Smooth muscle cell (in vitro differentiated cells): ENCODE results near the gene PPP2R3A. TPM values are rescaled to one million over a fixed set of nuclear protein-coding genes. Genes with fewer than 3 reads are reported as not detected.

Experiments used
- DNase-seq: peaks from one replicate; lab custom pipeline; 2025; ENCODE audit not compliant: unreplicated experiment; lab: John Stamatoyannopoulos, UW
- H2AFZ ChIP-seq: fragments of 200-600 bp; sonication (generic); 2 replicates; pipeline ENCODE4 v1.6.0; 2016; ENCODE audit warnings: antibody characterized with exemption, low read depth, mild to moderate bottlenecking
- H3F3A ChIP-seq: fragments of 200-600 bp; sonication (generic); 2 replicates; pipeline ENCODE4 v1.6.0; 2017; ENCODE audit warnings: antibody characterized with exemption, low read depth
- H3K27ac ChIP-seq: fragments of 200-600 bp; sonication (generic); 2 replicates; pipeline ENCODE4 v1.5.1; 2016; ENCODE audit warnings: low read depth, mild to moderate bottlenecking
- H3K27me3 ChIP-seq: fragments of 200-600 bp; sonication (generic); 2 replicates; pipeline ENCODE4 v1.6.1; 2016; ENCODE audit warnings: low read depth, mild to moderate bottlenecking
- H3K36me3 ChIP-seq: fragments of 200-600 bp; sonication (generic); 2 replicates; pipeline ENCODE4 v1.5.1; 2016; ENCODE audit warnings: low read depth
- H3K4me1 ChIP-seq: fragments of 200-600 bp; sonication (generic); 2 replicates; pipeline ENCODE4 v1.5.1; 2016; ENCODE audit warnings: low read depth
- H3K4me2 ChIP-seq: fragments of 200-600 bp; sonication (generic); 2 replicates; pipeline ENCODE4 v1.6.0; 2016; ENCODE audit warnings: mild to moderate bottlenecking
- H3K4me3 ChIP-seq: fragments of 200-600 bp; sonication (generic); 2 replicates; pipeline ENCODE4 v1.5.1; 2016; ENCODE audit warnings: mild to moderate bottlenecking
- H3K79me2 ChIP-seq: fragments of 200-600 bp; sonication (generic); 2 replicates; pipeline ENCODE4 v1.6.0; 2016; ENCODE audit warnings: low read depth, mild to moderate bottlenecking
- H3K9ac ChIP-seq: fragments of 200-600 bp; sonication (generic); 2 replicates; pipeline ENCODE4 v1.6.0; 2016; ENCODE audit warnings: low read depth
- H3K9me3 ChIP-seq: fragments of 200-600 bp; sonication (generic); replicated peaks from 2 replicates; pipeline ENCODE4 v1.5.1; 2016; ENCODE audit warnings: low read depth
- H4K20me1 ChIP-seq: fragments of 200-600 bp; sonication (generic); 2 replicates; pipeline ENCODE4 v1.6.0; 2016; ENCODE audit warnings: low read depth
- WGBS: methylation state at CpG from one replicate; pipeline ENCODE4 v1.1.7; 2016; ENCODE audit warnings: low lambda C conversion rate; 5-methylcytosine and 5-hydroxymethylcytosine counted together
- polyA plus RNA-seq: library from polyadenylated mRNA; unstranded; fragments of >200 nt; fragmentation: Nextera tagmentation; extraction: Ambion mirVana; gene quantifications from 2 replicates; pipeline ENCODE4 v1.2.1, GENCODE V29; 2016
- total RNA-seq: library from RNA; depleted of rRNA; stranded (reverse); fragments of >200 nt; gene quantifications from 2 replicates; pipeline ENCODE4 v1.2.3, GENCODE V29; 2014
- TF ChIP-seq, protein P1 (sequence below): fragments of 200-600 bp; sonication (generic); IDR thresholded peaks from 2 replicates; pipeline ENCODE4 v1.5.1; 2017; ENCODE audit warnings: borderline replicate concordance, mild to moderate bottlenecking, antibody characterized with exemption; ENCODE audit not compliant: insufficient read depth, poor library complexity, severe bottlenecking

PPP2R3A gene
- total and polyA plus RNA-seq, 2 experiments from 2014 or later: 8.0 to 24.7 TPM

DNA sequence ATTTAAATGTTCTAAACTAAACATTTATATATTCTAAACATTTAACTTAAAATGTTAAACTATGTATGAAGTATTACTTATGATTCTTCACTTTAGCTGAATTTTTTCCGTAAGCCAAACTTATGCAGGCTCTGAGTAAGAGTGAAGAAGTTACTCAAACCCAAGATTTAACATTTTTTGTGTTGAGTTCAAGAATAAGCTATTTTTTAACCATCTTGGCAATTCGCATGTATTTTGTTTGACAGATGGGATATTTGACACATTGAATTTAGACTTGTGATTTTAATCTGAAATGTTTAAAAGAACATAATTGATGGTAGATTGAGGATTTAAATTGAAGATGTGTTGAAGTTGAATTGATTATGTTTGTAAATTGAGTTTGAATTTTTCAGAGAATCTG, 14.6 kb upstream of the PPP2R3A start:
- Histone ChIP-seq H3K4me3 (no peak overlapping the region), H3K4me2 (no peak overlapping the region), H3K9ac (no peak overlapping the region), H3K27ac (no peak overlapping the region), H3K36me3 (no peaks in the 10 kb centered on the region), H3K27me3 (no peaks in the 10 kb centered on the region), H3K79me2 (no peaks in the 10 kb centered on the region), H3K4me1 (no peaks in the 10 kb centered on the region), H3F3A (no peaks in the 10 kb centered on the region), H4K20me1 (no peaks in the 10 kb centered on the region), H2AFZ (no peak overlapping the region), H3K9me3 (no peaks in the 10 kb centered on the region)
- DNase-seq: no peak
- TF ChIP-seq, protein P1, sequence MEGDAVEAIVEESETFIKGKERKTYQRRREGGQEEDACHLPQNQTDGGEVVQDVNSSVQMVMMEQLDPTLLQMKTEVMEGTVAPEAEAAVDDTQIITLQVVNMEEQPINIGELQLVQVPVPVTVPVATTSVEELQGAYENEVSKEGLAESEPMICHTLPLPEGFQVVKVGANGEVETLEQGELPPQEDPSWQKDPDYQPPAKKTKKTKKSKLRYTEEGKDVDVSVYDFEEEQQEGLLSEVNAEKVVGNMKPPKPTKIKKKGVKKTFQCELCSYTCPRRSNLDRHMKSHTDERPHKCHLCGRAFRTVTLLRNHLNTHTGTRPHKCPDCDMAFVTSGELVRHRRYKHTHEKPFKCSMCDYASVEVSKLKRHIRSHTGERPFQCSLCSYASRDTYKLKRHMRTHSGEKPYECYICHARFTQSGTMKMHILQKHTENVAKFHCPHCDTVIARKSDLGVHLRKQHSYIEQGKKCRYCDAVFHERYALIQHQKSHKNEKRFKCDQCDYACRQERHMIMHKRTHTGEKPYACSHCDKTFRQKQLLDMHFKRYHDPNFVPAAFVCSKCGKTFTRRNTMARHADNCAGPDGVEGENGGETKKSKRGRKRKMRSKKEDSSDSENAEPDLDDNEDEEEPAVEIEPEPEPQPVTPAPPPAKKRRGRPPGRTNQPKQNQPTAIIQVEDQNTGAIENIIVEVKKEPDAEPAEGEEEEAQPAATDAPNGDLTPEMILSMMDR: no peak
- 93% methylated on average over 2 of the region's 2 CpGs for WGBS

DNA sequence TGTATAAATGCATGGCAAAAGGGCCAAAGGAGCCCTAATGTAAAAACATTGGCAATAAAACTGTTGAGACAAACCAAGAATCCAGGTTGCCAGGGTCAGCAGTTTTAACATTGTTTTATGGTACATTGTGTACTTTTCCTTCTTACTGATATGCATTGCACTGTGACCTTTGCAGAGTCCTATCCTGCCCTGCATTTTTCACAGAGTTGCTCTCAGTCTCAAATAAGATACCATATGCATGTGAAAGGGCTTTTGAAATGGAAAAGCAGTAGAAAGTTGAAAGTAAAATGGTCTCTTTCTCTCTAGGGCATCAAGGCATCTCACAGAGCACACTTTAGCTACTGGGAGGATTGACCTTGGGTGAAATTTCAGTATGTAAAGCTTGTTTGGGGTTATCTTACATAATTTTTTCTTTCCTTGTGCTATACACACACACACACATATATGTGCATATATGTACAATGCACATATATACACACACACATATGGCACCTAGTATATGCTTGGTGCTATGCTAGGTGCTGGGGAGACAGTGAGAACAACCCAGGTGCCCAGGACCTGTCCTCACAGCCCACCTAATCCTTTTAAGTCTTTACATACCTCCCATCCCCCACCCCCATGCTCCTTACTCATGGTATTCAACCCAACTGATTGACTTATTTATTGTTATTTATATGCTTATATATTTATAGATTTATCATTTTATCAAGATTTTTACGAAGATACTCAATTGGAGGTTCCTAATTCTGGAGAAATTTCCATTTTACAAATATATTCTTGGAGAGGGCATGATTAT, 1.2 kb upstream of the PPP2R3A start:
- H4K20me1 ChIP-seq: peaks cover 5% of the 10 kb centered on the region
- TF ChIP-seq, protein P1: no peak
- no peak overlapping the region for H3K4me3 ChIP-seq
- no peak for DNase-seq
- WGBS: 83% methylated on average over 1 of the region's 1 CpG
- H3K79me2 ChIP-seq: peaks cover 27% of the 10 kb centered on the region
- H3K36me3 ChIP-seq: no peaks in the 10 kb centered on the region
- no peak overlapping the region for H3K4me2 ChIP-seq
- no peaks in the 10 kb centered on the region for H3K9me3 ChIP-seq
- H3K9ac ChIP-seq: no peak overlapping the region
- H3K27me3 ChIP-seq: no peaks in the 10 kb centered on the region
- no peak overlapping the region for H3K27ac ChIP-seq
- no peaks in the 10 kb centered on the region for H3F3A ChIP-seq
- H2AFZ ChIP-seq: peak overlapping the region; percentile 10
- peaks cover 13% of the 10 kb centered on the region for H3K4me1 ChIP-seq

DNA sequence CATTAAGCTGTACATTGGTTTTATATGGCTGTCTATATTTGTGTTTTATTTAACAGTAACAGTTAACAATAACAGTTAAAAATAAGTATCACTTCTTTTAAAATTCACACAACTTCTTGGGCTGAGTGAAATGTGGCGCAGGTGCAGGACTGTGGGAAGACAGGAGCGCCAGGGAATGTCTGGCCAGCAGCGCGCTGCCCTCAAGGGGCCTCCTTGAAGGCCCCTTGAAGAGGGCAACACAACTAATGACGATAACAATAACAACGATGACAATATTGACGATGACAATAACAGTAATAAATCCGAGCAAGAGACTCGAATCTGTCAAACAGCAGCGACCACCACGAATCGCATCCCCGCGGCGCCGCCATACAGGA, 411 bp upstream of the PPP2R3A start:
- peak overlapping the region; percentile 87 for H2AFZ ChIP-seq
- H3K9me3 ChIP-seq: no peaks in the 10 kb centered on the region
- peaks cover 35% of the 10 kb centered on the region for H3K79me2 ChIP-seq
- no peaks in the 10 kb centered on the region for H3K36me3 ChIP-seq
- peaks cover 13% of the 10 kb centered on the region for H3K4me1 ChIP-seq
- no peak overlapping the region for H3K27ac ChIP-seq
- peaks cover 5% of the 10 kb centered on the region for H4K20me1 ChIP-seq
- DNase-seq: no peak
- peak overlapping the region; percentile 85 for H3K4me2 ChIP-seq
- WGBS: 8% methylated on average over 16 of the region's 16 CpGs
- peak overlapping the region; percentile 77 for H3K4me3 ChIP-seq
- TF ChIP-seq, protein P1: no peak
- no peaks in the 10 kb centered on the region for H3K27me3 ChIP-seq
- no peaks in the 10 kb centered on the region for H3F3A ChIP-seq
- no peak overlapping the region for H3K9ac ChIP-seq
